Measurements from ENCODE around the gene FGF14. TPM values are rescaled to one million over a fixed set of nuclear protein-coding genes. Genes with fewer than 3 reads are reported as not detected.

The FGF14 gene
- total RNA-seq, 1 experiment from 2014 or later = not detected

DNA sequence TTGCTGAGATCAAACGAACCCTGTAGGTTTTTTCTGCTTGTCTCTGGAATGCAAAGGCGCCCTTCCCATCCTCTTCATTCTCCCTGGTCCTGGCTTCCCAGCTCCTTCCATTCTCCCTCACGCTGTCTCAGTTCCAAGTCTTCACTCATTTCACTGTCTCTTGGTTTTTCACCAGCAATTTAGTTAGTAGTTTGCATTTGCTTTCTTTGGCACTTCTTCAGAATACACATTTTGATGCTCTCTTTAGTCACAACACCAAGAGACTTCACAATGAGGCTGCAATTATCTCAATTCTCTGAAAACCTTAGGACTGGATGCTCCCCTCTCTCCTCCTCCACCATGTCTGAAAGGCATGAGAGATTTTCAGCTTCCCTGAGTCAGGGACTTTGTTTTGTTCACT is 470.7 kb downstream of the FGF14 start:
- Histone ChIP-seq H3K9me3 (ENCODE audit: low read length) (no peaks in the 10 kb centered on the region), H3K9me2 (replicated peaks; ENCODE audit: low read length) (no peaks in the 10 kb centered on the region), H2AFZ (ENCODE audit: low read length) (no peak overlapping the region), H3K36me3 (ENCODE audit: low read depth, low read length) (no peaks in the 10 kb centered on the region), H3F3A (ENCODE audit: low read length, unreplicated experiment) (no peaks in the 10 kb centered on the region), H4K20me1 (ENCODE audit: low read length) (no peaks in the 10 kb centered on the region), H3K4me2 (ENCODE audit: low read length) (no peak overlapping the region), H3K9ac (ENCODE audit: low read length) (no peak overlapping the region), H3K4me3 (ENCODE audit: low read length) (no peak overlapping the region), H3K4me1 (ENCODE audit: insufficient read depth, low read length) (no peaks in the 10 kb centered on the region), H3K27me3 (ENCODE audit: low read length) (peaks cover 79% of the 10 kb centered on the region), H3K27ac (ENCODE audit: low read length) (no peak overlapping the region), H3K79me2 (ENCODE audit: low read length) (no peaks in the 10 kb centered on the region)
- ATAC-seq = no peak
- CTCF ChIA-PET = no interaction called here
- no TSS peak for BruUV-seq (replicated peaks)
- POLR2A ChIA-PET (ENCODE audit: unreplicated experiment) = no interaction called here
- intact Hi-C loops (cut with micrococcal nuclease) = no loop called here
- TF ChIP-seq, protein P1, sequence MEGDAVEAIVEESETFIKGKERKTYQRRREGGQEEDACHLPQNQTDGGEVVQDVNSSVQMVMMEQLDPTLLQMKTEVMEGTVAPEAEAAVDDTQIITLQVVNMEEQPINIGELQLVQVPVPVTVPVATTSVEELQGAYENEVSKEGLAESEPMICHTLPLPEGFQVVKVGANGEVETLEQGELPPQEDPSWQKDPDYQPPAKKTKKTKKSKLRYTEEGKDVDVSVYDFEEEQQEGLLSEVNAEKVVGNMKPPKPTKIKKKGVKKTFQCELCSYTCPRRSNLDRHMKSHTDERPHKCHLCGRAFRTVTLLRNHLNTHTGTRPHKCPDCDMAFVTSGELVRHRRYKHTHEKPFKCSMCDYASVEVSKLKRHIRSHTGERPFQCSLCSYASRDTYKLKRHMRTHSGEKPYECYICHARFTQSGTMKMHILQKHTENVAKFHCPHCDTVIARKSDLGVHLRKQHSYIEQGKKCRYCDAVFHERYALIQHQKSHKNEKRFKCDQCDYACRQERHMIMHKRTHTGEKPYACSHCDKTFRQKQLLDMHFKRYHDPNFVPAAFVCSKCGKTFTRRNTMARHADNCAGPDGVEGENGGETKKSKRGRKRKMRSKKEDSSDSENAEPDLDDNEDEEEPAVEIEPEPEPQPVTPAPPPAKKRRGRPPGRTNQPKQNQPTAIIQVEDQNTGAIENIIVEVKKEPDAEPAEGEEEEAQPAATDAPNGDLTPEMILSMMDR (conservative IDR thresholded peaks at IDR 0.05; ENCODE audit: low read depth, low read length) = no peak
- no peak for TF ChIP-seq EZH2phosphoT487 (IDR thresholded peaks at IDR 0.05; ENCODE audit: borderline replicate concordance, low read length)
- no peak for DNase-seq

DNA sequence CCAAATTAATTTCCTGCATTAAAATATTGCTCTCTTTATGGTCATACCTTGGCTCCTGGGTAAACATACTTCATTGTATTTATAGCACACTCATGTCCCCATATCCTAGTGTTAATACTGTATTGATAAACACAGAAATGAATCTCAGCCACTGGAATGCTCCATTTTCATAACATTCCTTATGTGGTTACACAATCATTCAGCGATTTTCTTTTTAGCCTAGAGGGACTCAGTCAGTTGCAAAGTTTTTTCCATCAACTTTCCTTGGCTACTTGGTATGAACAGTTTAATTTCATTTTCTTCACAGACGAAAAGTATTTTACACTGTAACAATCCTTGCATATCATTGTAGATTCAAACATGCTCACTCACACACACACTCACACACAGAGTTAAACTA is 471.5 kb downstream of the FGF14 start:
- Histone ChIP-seq H3K9me3 (ENCODE audit: low read length) (no peaks in the 10 kb centered on the region), H3K27ac (ENCODE audit: low read length) (no peak overlapping the region), H4K20me1 (ENCODE audit: low read length) (no peaks in the 10 kb centered on the region), H3K4me3 (ENCODE audit: low read length) (no peak overlapping the region), H3K79me2 (ENCODE audit: low read length) (no peaks in the 10 kb centered on the region), H3K9me2 (replicated peaks; ENCODE audit: low read length) (no peaks in the 10 kb centered on the region), H2AFZ (ENCODE audit: low read length) (no peak overlapping the region), H3K27me3 (ENCODE audit: low read length) (peaks cover 84% of the 10 kb centered on the region), H3F3A (ENCODE audit: low read length, unreplicated experiment) (no peaks in the 10 kb centered on the region), H3K9ac (ENCODE audit: low read length) (no peak overlapping the region), H3K4me1 (ENCODE audit: insufficient read depth, low read length) (no peaks in the 10 kb centered on the region), H3K36me3 (ENCODE audit: low read depth, low read length) (no peaks in the 10 kb centered on the region), H3K4me2 (ENCODE audit: low read length) (no peak overlapping the region)
- TF ChIP-seq, protein P1 (conservative IDR thresholded peaks at IDR 0.05; ENCODE audit: low read depth, low read length) = no peak
- TF ChIP-seq EZH2 (IDR thresholded peaks at IDR 0.05; ENCODE audit: low read length, unreplicated experiment) (no peak), EZH2phosphoT487 (IDR thresholded peaks at IDR 0.05; ENCODE audit: borderline replicate concordance, low read length) (no peak)
- DNase-seq (no peak), ATAC-seq (no peak)
- intact Hi-C loops (cut with micrococcal nuclease) = no loop called here
- no TSS peak for BruUV-seq (replicated peaks)
- ChIA-PET POLR2A (ENCODE audit: unreplicated experiment) (no interaction called here), CTCF (no interaction called here)

DNA sequence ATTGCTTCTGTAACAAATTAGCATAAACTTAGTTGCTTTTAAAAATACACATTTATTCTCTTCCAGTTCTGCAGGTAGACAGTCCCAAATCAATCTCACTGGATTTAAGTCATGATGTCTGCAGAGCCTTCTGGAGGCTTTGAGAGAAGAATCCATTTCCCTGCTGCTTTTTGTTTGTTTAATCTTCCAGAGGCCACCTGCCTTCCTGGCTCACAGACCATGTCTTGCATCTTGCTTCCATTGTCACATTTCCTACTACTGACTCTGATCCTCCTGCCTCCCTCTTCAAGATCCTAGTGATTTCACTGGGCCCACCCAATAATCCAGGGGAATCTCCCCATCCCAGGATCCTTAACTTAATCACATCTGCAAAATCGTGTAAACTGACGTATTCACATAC is 476.1 kb downstream of the FGF14 start:
- Histone ChIP-seq H3K36me3 (ENCODE audit: low read depth, low read length) (no peaks in the 10 kb centered on the region), H3K4me2 (ENCODE audit: low read length) (no peak overlapping the region), H3F3A (ENCODE audit: low read length, unreplicated experiment) (no peaks in the 10 kb centered on the region), H3K79me2 (ENCODE audit: low read length) (no peaks in the 10 kb centered on the region), H3K9me2 (replicated peaks; ENCODE audit: low read length) (no peaks in the 10 kb centered on the region), H3K4me3 (ENCODE audit: low read length) (no peak overlapping the region), H4K20me1 (ENCODE audit: low read length) (no peaks in the 10 kb centered on the region), H3K4me1 (ENCODE audit: insufficient read depth, low read length) (no peaks in the 10 kb centered on the region), H3K9me3 (ENCODE audit: low read length) (no peaks in the 10 kb centered on the region), H3K27ac (ENCODE audit: low read length) (no peak overlapping the region), H3K27me3 (ENCODE audit: low read length) (peaks cover 80% of the 10 kb centered on the region), H2AFZ (ENCODE audit: low read length) (no peak overlapping the region), H3K9ac (ENCODE audit: low read length) (no peak overlapping the region)
- no peak for DNase-seq
- ATAC-seq = no peak
- BruUV-seq (replicated peaks) = no TSS peak
- TF ChIP-seq EZH2phosphoT487 (IDR thresholded peaks at IDR 0.05; ENCODE audit: borderline replicate concordance, low read length) (no peak), EZH2 (IDR thresholded peaks at IDR 0.05; ENCODE audit: low read length, unreplicated experiment) (no peak)
- TF ChIP-seq, protein P1 (conservative IDR thresholded peaks at IDR 0.05; ENCODE audit: low read depth, low read length) = no peak
- intact Hi-C loops (cut with micrococcal nuclease) = no loop called here
- POLR2A ChIA-PET (ENCODE audit: unreplicated experiment) = no interaction called here
- CTCF ChIA-PET = no interaction called here

Measured in PC-3 (cell line).